SK-N-SH (cell line): ENCODE measurements around the gene FCHSD2.

Experiments used
- EZH2phosphoT487 ChIP-seq: fragments of 200-600 bp; sonication (generic); IDR thresholded peaks from 2 replicates; pipeline ENCODE4 v1.6.1; 2017; ENCODE audit warnings: low read depth, mixed run types, mild to moderate bottlenecking, antibody characterized with exemption, moderate library complexity, borderline replicate concordance
- GABPA ChIP-seq: IDR thresholded peaks from 2 replicates; pipeline ENCODE4 v1.4.0; 2012; ENCODE audit warnings: low read depth, mild to moderate bottlenecking
- POLR2AphosphoS5 ChIP-seq: IDR thresholded peaks from 2 replicates; pipeline ENCODE4 v1.6.1; 2012; ENCODE audit warnings: low read depth, low read length

DNA sequence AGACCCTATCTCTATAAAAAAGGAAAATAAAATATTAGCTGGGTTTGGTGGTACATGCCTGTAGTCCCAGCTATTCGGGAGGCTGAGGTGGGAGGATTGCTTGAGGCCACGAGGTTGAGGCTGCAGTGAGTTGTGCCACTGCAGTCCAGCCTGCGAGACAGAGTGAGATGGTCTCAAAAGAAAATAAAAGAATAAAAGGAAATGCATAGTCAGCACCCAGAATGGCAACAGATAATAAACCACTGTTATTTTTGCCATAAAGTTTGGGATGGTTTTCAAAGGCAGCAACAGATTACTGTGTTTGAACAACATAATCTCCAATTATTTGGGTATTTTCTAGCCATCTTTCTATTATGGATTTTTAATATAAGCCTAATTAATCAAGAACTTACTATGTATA is 266.0 kb downstream of the FCHSD2 start:
- TF ChIP-seq EZH2phosphoT487 = no peak
- no peak for TF ChIP-seq GABPA
- TF ChIP-seq POLR2AphosphoS5 = no peak
